Keratinocyte (primary cell): ENCODE results near the gene CPVL. TPM values are rescaled to one million over a fixed set of nuclear protein-coding genes. Genes with fewer than 3 reads are reported as not detected.

Experiments used
- DNase-seq: peaks from one replicate; pipeline ENCODE4 v3.0.0-alpha.2; 2011; ENCODE audit warnings: low read depth, missing footprints, low spot score
- FAIRE-seq: peaks from 2 replicates; lab custom pipeline; 2011; peaks lifted over from hg19 to GRCh38; lab: Jason Lieb, UNC
- H2AFZ ChIP-seq: 2 replicates; pipeline ENCODE4 v1.6.0; 2012; ENCODE audit warnings: low read length, control low read depth, inconsistent platforms; ENCODE audit not compliant: control insufficient read depth
- H3K27ac ChIP-seq: 2 replicates; pipeline ENCODE4 v1.5.1; 2011; ENCODE audit warnings: low read length; ENCODE audit not compliant: control insufficient read depth, insufficient read depth
- H3K27me3 ChIP-seq: 3 replicates; pipeline ENCODE4 v1.6.0; 2011; ENCODE audit warnings: low read length; ENCODE audit not compliant: control insufficient read depth, insufficient read depth; ENCODE audit errors: extremely low read depth
- H3K36me3 ChIP-seq, 2 experiments: 2 replicates in 1 of 2; 3 replicates in 1 of 2; pipeline ENCODE4 v1.5.1; 2011; ENCODE audit warnings: low read length in 2 of 2, mild to moderate bottlenecking in 1 of 2; ENCODE audit not compliant: control insufficient read depth in 2 of 2, insufficient read depth in 2 of 2; ENCODE audit errors: extremely low read depth in 1 of 2
- H3K4me1 ChIP-seq: 3 replicates; pipeline ENCODE4 v1.5.1; 2011; ENCODE audit warnings: low read length; ENCODE audit not compliant: control insufficient read depth, insufficient read depth; ENCODE audit errors: extremely low read depth
- H3K4me2 ChIP-seq: 3 replicates; pipeline ENCODE4 v1.6.0; 2011; ENCODE audit warnings: low read depth, low read length; ENCODE audit not compliant: control insufficient read depth, insufficient read depth; ENCODE audit errors: extremely low read depth
- H3K4me3 ChIP-seq, 3 experiments: fragments of 200-600 bp in 1 of 3; sonication (generic) in 1 of 3; 2 replicates in 2 of 3; 3 replicates in 1 of 3; pipeline ENCODE4 v1.5.1; 2011 to 2016; ENCODE audit warnings: low read length in 3 of 3, mild to moderate bottlenecking in 3 of 3, control low read depth in 2 of 3, inconsistent platforms in 1 of 3, low read depth in 1 of 3, mixed read lengths in 1 of 3, mixed run types in 1 of 3, moderate library complexity in 1 of 3; ENCODE audit not compliant: control insufficient read depth in 2 of 3, insufficient read depth in 2 of 3; ENCODE audit errors: extremely low read depth in 1 of 3
- H3K79me2 ChIP-seq: 2 replicates; pipeline ENCODE4 v1.6.0; 2012; ENCODE audit warnings: low read length; ENCODE audit not compliant: control insufficient read depth, insufficient read depth
- H3K9ac ChIP-seq: 3 replicates; pipeline ENCODE4 v1.6.0; 2011; ENCODE audit warnings: low read length; ENCODE audit not compliant: control insufficient read depth, insufficient read depth; ENCODE audit errors: extremely low read depth
- H3K9me1 ChIP-seq: 3 replicates; pipeline ENCODE4 v1.6.0; 2011; ENCODE audit warnings: low read length; ENCODE audit not compliant: control insufficient read depth, insufficient read depth; ENCODE audit errors: extremely low read depth
- H3K9me3 ChIP-seq: 2 replicates; pipeline ENCODE4 v1.5.1; 2012; ENCODE audit warnings: low read depth, low read length; ENCODE audit not compliant: control insufficient read depth
- H4K20me1 ChIP-seq: 3 replicates; pipeline ENCODE4 v1.6.0; 2011; ENCODE audit warnings: low read length; ENCODE audit not compliant: control insufficient read depth, insufficient read depth; ENCODE audit errors: extremely low read depth
- CTCF ChIP-seq, 3 experiments: IDR thresholded peaks in 1 of 3; conservative IDR thresholded peaks in 1 of 3; optimal IDR thresholded peaks in 1 of 3; 2 replicates in 2 of 3; 3 replicates in 1 of 3; pipeline versions ENCODE3 to v1.5.1; 2011; ENCODE audit warnings: low read length in 3 of 3, mild to moderate bottlenecking in 3 of 3, moderate library complexity in 2 of 3, control low read depth in 1 of 3, inconsistent platforms in 1 of 3; ENCODE audit not compliant: insufficient read depth in 2 of 3; ENCODE audit errors: extremely low read depth in 1 of 3
- EZH2 ChIP-seq: IDR thresholded peaks from one replicate; pipeline ENCODE4 v1.6.1; 2012; ENCODE audit warnings: inconsistent platforms, mild to moderate bottlenecking, low read length, moderate library complexity
- dilution Hi-C: fragments of 300-500 bp; cut with MboI; formaldehyde crosslinking; loops from one replicate; pipeline ENCODE4 v1.7.0; 2020; ENCODE audit warnings: low sequenced_read_pairs; ENCODE audit not compliant: extremely low pct_ligation_motif_present
- polyA plus RNA-seq, 5 experiments: library from polyadenylated mRNA; depleted of rRNA in 3 of 5; stranded (reverse) in 3 of 5; stranded (forward) in 1 of 5; unstranded in 1 of 5; fragments of >200 nt; gene quantifications; 1 replicate in 1 of 5; 2 replicates in 3 of 5; 3 replicates in 1 of 5; pipeline versions ENCODE4 v1.2.1 to v1.2.3, GENCODE V29; 2011 to 2012; ENCODE audit warnings: missing spikeins in 2 of 5, low read depth in 1 of 5, low replicate concordance in 1 of 5

CPVL gene
- polyA plus RNA-seq, 1 donor (not counting 4 experiments of a cell fraction or from before 2014, with no cell fraction given), result 9.8 TPM

- H3K27me3 ChIP-seq, result peaks cover 3% of the 10 kb centered on the region
- no peak overlapping the region for H2AFZ ChIP-seq
- dilution Hi-C loops, result no loop called here
- no peaks in the 10 kb centered on the region for H3K79me2 ChIP-seq
- no peak overlapping the region for H3K4me2 ChIP-seq
- H3K27ac ChIP-seq, result no peak overlapping the region
- no peak for FAIRE-seq
- H3K36me3 ChIP-seq, result no peaks in the 10 kb centered on the region
- H3K9ac ChIP-seq, result no peak overlapping the region
- H3K4me1 ChIP-seq, result no peaks in the 10 kb centered on the region
- no peaks in the 10 kb centered on the region for H3K9me3 ChIP-seq
- H4K20me1 ChIP-seq, result no peaks in the 10 kb centered on the region
- H3K9me1 ChIP-seq, result no peaks in the 10 kb centered on the region
- no peak for TF ChIP-seq EZH2
- no peak for DNase-seq
- H3K4me3 ChIP-seq, result no peak overlapping the region
Measured at GRCh38 chr7:29080803-29081202, 65.5 kb downstream of the CPVL start.

- peaks cover 3% of the 10 kb centered on the region for H3K27me3 ChIP-seq
- H3K9me1 ChIP-seq, result no peaks in the 10 kb centered on the region
- H3K27ac ChIP-seq, result no peak overlapping the region
- H3K79me2 ChIP-seq, result no peaks in the 10 kb centered on the region
- no peak overlapping the region for H2AFZ ChIP-seq
- DNase-seq (no peak), FAIRE-seq (no peak)
- no peaks in the 10 kb centered on the region for H3K36me3 ChIP-seq
- dilution Hi-C loops, result no loop called here
- H3K4me2 ChIP-seq, result no peak overlapping the region
- no peaks in the 10 kb centered on the region for H3K9me3 ChIP-seq
- no peak overlapping the region for H3K4me3 ChIP-seq
- H3K9ac ChIP-seq, result no peak overlapping the region
- H3K4me1 ChIP-seq, result no peaks in the 10 kb centered on the region
- H4K20me1 ChIP-seq, result no peaks in the 10 kb centered on the region
- TF ChIP-seq CTCF (optimal IDR thresholded peaks at IDR 0.05 in 1 of 3, IDR thresholded peaks at IDR 0.05 in 1 of 3, conservative IDR thresholded peaks at IDR 0.05 in 1 of 3; ENCODE audit: extremely low read depth in 1 of 3, insufficient read depth in 2 of 3, low read length in 3 of 3), result no peak
- no peak for TF ChIP-seq EZH2
Measured at GRCh38 chr7:29078311-29079260, 67.8 kb downstream of the CPVL start.
